Stimulated activated naive CD4-positive, alpha-beta T cell treated with Interleukin-2 at 50 U/mL for 16 hours (primary cell): ENCODE data around the gene CYP2E1.
A peak's percentile ranks its signal among the peaks of the same experiment; 100 is the strongest.
"Not testable (repeated sequence)": the region's sequence is repeated elsewhere in the genome, so short reads cannot be mapped to it uniquely, and the experiment has no call there.

Source experiments
- DNase-seq: peaks from one replicate; lab custom pipeline; 2025; lab: John Stamatoyannopoulos, UW

CYP2E1 gene

DNA sequence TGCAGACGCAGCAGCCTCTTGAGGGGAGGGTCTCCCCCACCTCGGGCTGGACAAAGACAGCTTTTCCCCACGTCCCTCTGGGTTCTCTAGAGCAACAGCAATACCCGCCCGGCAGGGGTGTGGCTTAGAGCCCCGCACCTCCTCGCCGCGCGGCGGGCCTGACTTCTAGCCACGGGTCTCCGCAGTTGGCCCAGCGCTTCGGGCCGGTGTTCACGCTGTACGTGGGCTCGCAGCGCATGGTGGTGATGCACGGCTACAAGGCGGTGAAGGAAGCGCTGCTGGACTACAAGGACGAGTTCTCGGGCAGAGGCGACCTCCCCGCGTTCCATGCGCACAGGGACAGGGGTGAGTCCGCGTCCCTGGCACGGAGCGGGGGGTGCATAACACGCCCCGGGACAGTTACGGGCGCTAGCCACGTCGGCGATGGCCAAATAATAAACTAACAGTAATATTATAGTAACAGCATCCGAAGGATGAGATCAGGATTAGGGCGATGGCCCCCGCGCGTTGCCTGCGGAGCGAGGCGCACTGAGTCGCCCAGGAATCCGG, 1.2 kb downstream of the CYP2E1 start:
- DNase-seq, result no peak

DNA sequence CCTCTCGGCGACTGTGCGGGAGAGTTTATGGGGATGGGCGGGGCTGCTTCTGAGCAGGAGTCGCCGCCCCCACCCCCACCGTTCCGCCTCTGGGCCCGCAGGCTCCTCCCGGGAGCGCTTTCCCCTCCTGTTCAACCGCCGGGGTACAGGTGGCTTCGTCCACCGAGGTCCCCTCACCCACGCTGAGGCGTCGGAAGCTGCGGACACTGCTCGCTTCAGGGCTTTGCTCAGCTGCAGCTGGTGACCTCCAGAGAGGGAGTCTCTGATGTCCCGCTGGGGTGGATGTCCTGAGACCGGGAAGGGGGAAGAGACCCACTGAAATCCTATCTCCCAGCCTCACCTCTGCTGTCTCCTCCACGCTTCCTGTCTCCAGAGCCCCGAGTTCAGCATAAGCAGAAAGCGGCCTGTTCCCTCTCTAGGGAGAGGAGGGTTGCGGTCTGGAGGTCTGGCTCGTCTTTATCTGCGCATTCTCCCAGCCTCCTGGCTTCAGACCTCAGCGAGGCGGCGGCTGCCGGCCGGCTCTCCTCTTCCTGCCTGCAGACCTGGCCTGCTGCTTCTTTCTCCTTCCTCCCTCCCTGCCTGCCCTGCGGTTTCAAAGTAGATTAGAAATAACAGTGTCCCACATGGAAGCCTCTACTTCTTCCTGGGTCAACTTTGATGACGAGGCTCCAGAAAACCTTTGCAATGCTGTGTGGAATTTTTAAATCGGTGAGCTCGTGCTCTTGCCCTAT, 1.8 kb downstream of the CYP2E1 start:
- DNase-seq, result peak; percentile 8

DNA sequence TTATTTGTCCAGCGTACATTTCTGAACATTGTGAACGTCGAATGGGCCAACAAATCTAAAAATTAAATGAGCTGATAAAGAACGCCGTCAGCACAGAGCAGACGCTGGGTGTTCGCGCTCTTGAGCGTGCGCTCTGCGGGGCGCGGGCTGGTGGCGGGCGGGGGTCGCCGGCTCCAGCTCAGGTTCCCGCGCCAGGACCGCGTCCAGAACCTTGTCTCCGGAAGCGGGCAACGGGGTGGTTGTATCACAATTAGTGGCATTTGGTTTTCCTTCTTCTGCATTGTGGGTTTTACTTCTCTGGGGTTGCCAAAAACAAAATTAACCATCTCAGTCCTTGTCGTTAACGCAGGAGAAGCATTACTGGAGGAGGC, 2.4 kb downstream of the CYP2E1 start:
- no peak for DNase-seq

DNA sequence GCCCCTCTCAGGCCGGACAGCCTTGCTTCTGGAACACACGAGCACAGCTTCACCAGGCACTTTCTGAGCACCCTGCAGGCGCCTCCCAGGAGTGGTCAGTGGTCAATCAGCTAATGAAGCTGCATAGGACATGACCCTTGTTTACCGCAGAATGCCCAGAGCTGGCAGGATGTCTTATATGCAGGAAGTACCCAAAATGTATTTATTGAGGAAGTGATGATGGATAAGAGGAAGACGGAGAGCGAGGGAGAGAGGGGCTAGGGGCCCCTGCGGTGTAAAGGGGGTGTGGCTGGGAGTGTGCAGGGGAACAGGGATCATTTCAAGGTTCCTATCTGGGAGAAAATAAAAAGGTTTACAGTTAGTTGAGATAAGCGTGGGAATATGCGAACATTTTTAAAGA, 3.3 kb downstream of the CYP2E1 start:
- no peak for DNase-seq

DNA sequence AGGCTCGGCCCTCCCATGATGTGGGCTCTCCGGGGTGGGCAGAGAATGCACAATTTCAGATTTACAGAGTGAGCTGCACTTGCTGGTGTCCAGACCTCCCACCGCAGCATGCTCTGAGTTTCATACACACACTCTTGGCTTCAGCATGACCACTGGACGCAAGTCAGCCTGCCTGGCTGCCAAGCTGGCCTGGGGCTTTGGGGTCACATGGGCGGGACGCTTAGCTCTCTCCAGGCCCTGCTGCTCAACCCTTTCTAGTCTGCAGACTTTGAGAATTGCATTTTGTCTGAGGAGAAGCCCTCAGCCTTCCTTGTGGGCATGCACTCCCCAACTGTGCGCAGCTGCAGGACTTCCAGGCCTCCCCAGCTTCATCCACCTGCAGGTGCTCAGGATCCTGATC, 5.7 kb downstream of the CYP2E1 start:
- DNase-seq, result no peak

DNA sequence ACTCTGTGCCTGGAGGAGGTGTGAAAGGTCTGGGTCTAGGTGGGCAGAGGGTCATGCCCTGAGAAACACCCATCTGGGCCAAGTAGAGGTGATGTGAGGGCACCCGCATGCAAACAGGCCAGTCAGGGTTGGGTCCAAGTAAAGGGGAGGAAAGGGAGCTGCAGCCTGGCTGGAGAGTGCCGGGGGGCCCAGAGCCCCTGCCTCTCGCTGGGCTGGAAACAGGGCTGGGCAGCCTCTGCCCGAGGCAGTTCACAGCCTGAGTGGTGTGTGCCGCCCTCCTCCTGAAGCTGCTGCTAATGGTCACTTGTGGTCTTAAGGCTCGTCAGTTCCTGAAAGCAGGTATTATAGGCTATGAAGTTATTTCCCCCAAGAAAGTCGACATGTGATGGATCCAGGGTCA, 7.3 kb downstream of the CYP2E1 start:
- DNase-seq, result no peak

DNA sequence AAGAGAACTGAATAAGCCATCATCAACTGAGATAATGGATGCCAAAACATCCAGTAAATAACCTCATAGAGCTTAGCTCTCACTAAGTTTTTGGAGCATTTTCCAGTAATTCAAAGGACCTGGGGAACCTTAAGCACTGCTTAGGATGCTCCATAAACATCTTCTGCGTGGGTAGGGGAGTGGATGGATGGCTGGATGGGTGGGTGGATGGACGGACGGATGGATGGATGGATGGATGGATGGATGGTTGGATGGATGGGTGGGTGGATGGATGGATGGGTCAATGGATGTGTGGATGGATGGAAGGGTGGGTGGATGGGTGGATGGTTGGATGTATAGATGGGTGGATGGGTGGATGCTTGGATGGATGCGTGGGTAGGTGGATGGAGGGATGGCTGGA, 9.0 kb downstream of the CYP2E1 start:
- DNase-seq, result no peak

DNA sequence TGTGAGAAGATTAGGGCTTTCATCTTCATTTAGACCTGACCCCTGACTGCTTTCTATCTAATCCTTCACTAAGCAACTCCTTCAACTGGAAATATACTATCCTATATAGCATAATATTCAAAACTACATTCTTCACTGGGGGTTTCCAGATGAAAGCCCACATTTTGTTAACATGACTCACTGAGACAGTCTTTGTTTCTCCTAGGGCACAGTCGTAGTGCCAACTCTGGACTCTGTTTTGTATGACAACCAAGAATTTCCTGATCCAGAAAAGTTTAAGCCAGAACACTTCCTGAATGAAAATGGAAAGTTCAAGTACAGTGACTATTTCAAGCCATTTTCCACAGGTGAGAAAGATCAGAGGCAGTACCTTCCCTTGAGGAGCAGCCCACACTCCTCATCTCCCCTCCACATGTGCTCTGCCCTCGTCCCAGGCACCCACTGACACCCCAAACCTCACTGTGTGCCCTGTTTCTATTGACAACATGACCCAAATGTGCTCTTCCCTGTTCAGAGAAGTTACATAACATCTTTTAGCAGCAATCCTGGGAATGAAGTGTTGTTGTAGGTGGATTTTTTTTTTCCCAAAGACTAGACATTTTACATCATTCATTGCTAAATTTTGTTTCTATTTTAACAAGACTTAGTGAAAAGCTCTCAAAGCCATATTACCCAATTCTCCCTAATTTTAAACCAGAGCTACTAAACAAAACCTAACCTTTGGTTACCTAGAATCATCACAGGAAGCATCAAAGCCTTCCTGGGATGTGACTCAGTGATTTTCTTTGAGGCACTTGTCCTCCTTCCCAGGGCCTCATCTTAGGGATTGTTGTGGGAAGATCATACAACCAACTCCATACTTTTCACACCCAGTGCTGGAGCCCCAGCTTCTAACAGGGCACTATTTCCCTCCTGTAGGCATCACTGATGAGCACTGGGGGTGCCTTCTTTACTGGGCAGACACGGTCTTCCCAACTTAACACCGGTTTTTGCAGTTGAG, 10.7 kb downstream of the CYP2E1 start:
- no peak for DNase-seq

DNA sequence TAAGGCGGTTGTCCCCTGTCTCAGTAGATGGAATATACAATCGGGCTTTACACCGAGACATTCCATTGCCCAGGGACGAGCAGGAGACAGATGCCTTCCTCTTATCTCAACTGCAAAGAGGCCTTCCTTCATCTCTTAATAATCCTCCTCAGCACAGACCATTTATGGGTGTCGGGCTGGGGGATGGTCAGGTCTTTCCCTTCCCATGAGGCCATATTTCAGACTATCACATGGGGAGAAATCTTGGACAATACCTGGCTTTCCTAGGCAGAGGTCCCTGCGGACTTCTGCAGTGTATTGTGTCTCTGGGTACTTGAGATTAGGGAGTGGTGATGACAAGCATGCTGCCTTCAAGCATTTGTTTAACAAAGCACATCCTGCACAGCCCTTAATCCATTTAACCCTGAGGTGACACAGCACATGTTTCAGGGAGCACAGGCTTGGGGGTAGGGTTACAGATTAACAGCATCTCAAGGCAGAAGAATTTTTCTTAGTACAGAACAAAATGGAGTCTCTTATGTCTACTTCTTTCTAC, 14.3 kb downstream of the CYP2E1 start:
- DNase-seq, result not testable (repeated sequence)

DNA sequence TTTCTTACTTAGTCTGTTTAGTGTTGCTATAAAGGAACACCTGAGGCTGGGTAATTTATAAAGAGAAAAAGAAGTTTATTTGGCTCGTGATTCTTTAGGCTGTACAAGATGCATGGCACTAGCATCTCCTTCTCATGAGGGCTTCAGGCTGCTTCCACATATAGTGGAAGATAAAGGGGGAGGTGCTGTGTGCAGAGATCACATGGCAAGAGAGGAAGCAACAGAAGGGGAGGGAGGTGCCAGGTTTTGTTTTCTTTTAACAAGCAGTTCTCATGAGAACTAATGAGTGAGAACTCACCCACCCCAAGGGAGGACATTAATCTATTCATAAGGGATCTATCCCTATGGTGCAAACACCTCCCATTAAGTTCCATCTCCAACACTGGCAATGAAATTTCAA, 17.3 kb downstream of the CYP2E1 start:
- DNase-seq, result no peak

DNA sequence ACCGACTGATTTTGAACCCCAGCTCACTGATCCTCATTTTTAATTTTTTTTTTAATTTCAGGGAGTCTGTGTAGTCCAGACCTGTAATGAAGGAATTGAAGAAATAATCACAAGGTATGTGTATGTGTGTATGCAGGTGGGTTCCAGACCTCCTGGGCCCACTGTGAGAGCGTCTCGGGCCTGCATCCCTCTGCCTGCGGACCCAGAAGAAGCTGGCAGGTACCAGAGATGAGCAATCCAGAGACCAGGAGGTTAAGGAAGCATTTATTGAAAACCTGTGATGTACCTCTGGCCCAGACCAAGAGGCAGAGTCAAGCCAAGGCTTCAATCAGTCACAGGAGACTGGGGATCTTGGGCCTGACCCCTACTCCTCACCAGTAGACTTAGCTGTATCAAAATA, 27.4 kb downstream of the CYP2E1 start:
- DNase-seq, result no peak

DNA sequence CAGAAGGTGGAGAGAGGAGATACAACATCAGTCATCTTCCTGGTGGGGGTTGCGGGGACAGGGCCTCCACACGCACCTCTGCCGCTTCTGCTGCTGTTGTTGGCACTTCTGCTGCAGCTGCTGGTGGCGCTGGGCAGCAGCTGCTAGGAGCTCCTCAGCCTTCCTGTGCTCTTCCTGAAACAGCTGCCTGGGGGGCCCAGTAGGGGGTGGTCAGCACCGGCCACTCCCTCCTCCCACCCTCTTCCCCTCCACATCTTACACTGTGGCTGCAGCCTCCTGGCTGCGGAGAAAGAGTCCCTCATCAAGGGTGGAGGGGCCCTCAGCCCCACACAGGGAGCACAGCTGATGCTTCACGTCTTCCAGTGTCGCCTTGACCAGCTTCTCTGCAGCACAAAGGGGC, 28.4 kb downstream of the CYP2E1 start:
- DNase-seq, result no peak

DNA sequence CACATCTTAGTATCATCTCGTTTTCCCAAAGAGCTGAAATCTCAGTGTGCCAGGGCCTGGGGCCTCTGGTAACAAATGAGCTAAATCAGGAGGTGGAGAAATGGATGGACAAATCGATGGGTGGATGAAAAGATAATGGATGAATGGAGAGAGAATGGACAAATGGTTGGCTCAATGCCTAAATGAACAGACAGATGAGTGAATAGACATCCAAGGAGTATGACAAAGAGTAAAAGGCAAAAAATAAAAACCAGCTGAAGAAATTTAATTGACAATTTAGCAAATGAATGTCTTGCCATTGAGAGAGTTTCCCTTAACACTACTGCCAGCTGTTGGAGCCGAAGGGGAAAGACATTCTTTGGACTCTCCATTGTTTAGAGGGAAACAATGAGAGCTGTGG, 30.2 kb downstream of the CYP2E1 start:
- no peak for DNase-seq

DNA sequence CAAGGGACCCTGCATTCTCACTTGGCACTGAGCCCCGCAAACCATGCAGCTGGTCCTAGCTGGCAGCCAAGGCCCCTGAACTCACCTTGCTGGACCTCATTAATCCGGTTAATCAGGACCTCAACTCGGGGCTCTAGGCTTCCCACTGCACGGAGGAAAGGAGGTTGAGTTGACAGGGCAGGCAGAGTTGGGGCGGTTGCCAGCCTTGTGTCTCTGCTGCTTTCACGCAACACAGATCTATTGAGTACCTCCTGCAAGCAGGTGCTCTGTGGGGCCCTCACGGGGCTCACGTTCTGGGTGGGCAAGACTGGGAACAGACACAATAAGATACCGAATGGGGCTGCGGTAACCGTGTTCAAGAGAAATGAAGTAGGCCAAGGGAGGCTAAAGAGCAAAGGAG, 32.1 kb downstream of the CYP2E1 start:
- DNase-seq, result no peak

DNA sequence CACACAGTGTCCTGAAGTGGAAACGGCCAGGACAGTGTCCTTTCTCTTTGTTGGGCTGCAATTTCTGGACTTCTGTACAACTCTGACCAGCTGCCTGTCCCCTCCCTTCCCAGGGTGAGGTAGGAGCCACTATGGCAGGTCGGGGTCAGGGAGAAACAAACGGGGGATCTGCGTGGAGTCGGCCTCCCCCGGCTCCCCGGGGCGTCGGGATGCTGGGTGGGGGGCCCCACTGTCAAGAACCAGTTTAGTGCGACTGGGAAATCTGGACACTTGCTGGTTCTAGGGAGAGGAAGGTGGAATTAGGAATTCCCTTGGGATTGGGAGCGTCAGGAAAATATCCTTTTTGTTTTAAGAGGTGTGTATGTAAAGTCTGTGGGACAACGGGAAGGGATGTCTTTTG, 37.7 kb downstream of the CYP2E1 start:
- no peak for DNase-seq

DNA sequence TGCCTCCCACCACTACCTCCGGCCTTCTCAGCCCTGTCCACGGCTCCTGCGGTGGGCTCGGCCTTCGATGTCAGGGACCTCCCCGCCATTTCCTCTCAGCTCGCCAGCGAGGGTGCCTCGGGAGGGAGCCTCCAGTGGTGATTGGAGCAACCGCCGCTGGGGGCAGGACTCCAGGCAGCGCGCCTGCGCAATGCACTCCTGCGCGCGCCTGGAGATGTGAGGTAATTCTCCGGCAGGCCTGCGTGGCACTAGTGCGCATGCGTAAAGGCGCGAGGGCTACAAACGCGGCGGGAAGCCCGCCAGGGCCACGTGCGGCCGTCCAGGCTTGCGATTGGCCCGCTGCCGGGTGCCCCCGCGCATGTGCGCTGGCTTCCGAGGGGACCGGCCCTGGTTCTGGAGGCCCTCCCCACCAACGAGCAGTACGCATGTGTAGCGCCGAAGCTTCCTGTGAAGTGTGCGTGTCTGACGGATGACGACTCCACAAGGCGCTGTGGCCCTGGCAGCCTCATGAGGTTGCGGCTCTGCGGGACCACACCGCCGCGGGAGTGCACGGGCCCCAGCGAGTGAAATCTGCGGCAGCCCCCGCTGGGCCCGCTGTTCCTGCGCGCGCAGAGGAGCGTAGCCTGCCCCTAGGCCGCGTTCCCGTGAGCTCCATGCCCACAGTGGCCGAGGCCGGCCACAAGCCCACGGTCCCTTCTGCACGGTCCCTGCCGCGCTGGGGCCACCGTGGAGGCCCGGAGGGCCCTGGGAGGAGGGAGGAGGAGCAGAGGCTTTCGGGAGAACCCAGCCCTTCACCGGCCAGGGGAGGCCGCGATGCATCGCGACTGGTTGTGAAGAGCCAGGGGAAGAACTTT, 38.5 kb downstream of the CYP2E1 start, which contains the start of gene SYCE1:
Gene SYCE1 (minus strand): TSS at position 143 of the 854 bp plus-strand sequence. CDS start 54 bp downstream, at position 89.
- DNase-seq, result no peak

DNA sequence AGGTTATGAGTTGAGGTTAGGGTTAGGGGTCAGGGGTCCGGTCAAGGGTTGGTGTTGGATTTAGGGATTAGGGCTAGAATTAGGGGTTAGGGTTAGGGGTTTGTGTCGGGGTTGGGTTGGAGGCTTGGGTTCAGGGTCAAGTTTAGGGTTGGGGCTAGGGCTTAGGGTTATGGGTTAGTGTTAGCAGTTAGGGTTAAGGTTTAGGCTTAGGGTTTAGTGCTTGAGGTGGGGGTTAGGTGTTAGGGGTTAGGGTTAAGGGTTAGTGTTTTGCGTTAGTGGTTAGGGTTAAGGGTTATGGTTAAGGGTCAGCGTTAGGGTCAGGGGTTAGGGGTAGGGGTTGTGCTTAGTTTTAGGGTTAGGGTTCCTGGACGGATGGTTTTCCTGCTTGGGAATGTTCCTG, 40.0 kb downstream of the CYP2E1 start:
- DNase-seq, result no peak

DNA sequence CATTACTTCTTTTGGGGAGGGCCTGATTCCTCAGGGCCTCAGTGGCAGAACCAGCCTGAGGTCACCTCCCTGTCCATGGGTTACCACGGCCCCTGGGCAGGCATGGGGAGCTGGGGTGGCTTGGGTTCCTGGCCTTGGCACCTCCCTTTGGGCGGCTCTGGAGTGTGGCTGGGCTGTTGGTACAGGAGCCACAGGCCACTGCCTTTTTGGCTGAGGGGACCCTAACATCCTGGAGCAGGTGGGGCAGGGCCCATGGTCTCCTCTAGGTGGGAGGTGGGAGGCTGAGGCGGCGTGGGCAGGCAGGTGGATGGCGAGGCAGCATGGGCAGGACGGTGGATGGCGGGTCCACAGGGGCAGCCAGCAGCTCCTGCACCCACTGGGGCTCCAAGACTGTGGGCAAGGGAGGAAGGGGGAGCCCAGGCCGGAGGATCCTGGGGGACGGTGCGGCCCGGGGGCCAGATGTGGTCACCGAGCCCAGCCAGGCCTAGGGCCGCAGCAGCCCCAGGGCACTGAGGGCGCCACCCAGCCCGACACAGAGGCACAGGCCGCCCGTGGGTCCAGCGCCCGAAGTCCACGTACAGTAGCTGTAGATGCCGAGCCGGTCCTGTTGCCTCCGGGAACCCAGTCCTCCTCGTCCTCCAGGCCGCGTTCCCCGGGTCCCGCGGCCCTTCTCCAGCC, 40.6 kb downstream of the CYP2E1 start:
- DNase-seq, result no peak

DNA sequence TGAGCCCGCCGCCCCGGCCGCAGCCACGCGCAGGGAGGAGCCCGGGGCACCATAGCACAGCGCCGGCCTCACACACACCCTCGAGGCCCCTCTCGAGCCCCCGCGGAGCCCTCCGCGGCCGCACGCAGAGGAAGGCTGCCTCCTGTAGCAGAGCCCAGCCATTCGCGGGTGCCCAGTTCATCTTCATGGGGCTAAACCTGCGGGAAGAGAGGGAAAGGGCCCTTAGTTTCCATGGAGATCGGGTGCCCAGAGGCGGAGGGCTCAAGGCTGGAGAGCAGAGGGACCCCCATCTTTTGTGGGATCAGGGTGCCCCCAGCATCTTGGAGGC, 41.1 kb downstream of the CYP2E1 start:
- no peak for DNase-seq

DNA sequence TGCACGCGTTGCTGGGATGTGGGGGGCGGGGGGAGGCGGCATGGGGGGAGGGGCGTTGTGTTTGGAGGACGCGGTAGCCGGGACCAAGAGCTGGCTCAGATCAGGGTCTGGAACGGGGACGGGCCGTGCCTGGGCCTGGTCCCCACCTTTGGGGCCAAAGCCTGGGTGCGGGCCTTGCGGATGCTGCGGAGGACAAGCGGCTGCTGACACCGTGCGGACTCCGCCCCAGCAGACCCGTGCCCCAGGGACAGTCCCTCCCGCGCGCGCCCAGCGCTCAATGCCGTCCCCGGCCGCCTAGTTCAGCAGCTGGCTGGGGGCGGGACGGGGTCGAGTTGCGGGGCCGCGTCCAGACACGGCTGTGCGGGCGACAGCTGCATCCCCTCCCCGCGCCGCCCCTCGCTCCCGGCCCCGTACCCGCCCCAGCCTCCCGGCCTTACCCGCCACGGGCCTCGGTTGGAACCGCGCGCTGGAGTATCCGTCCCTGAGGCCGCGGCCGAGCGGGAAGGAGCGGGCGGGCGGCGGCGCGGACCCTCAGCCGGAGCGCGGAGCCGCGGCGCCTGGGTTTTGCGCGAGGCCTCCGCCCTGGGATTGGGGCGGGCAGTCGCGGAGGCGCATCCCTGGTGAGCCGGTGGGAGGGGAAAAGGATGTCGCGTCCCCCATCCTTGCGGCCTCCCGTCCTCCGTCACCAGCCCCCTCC, 41.8 kb downstream of the CYP2E1 start:
- not testable (repeated sequence) for DNase-seq

DNA sequence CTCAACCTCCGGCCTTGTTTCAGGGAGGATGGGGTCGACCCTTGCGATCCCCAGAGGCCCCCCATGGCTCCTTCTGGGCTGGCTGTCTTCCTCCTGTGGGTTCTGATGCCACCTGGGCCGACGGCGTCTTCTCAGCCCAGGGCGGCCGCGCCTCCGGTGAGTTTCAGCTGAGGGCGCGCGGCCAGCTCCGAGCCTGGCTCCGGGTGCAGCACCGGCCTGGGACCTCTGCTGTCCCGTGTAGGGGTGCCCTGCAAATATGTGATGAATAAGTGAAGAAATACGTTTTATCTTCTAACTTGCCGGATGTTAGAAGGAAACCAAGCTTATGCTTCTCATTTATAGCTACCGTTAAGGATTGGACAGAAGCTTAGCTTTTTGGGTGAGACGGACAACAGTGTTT, 42.6 kb downstream of the CYP2E1 start:
- not testable (repeated sequence) for DNase-seq
